Parathyroid adenoma (tissue), 2 donors: ENCODE data around the gene SKAP1.

Experiments used
- H2AFZ ChIP-seq: fragments of 300-600 bp; sonication (generic); one replicate; pipeline ENCODE4 v1.7.0; 2017; ENCODE audit warnings: antibody characterized with exemption, mild to moderate bottlenecking
- H3K27ac ChIP-seq: fragments of 300-600 bp; sonication (generic); one replicate; pipeline ENCODE4 v1.7.0; 2017
- H3K27me3 ChIP-seq: fragments of 300-600 bp; sonication (generic); one replicate; pipeline ENCODE4 v1.7.0; 2017; ENCODE audit warnings: low read length; ENCODE audit not compliant: control insufficient read depth, insufficient read depth
- H3K36me3 ChIP-seq: fragments of 300-600 bp; sonication (generic); one replicate; pipeline ENCODE4 v1.7.0; 2017; ENCODE audit warnings: low read length; ENCODE audit not compliant: control insufficient read depth, insufficient read depth
- H3K4me1 ChIP-seq: fragments of 300-600 bp; sonication (generic); one replicate; pipeline ENCODE4 v1.7.0; 2017; ENCODE audit warnings: control low read depth
- H3K4me2 ChIP-seq: fragments of 300-600 bp; sonication (generic); one replicate; pipeline ENCODE4 v1.7.0; 2017; ENCODE audit warnings: low read length
- H3K4me3 ChIP-seq: fragments of 300-600 bp; sonication (generic); one replicate; pipeline ENCODE4 v1.7.0; 2017; ENCODE audit warnings: low read depth, low read length
- H3K79me2 ChIP-seq: fragments of 300-600 bp; sonication (generic); one replicate; pipeline ENCODE4 v1.7.0; 2017; ENCODE audit warnings: control low read depth
- H3K9ac ChIP-seq: fragments of 300-600 bp; sonication (generic); one replicate; pipeline ENCODE4 v1.7.0; 2017; ENCODE audit warnings: mild to moderate bottlenecking
- H3K9me3 ChIP-seq: fragments of 300-600 bp; sonication (generic); one replicate; pipeline ENCODE4 v1.7.0; 2017; ENCODE audit warnings: low read length; ENCODE audit not compliant: control insufficient read depth
- TF ChIP-seq, protein P1 (sequence below): fragments of 300-600 bp; sonication (generic); IDR thresholded peaks from one replicate; pipeline ENCODE4 v1.7.0; 2017; ENCODE audit warnings: antibody characterized with exemption, mild to moderate bottlenecking
- donor health status: primary hyperparathyroidism.

The SKAP1 gene

DNA sequence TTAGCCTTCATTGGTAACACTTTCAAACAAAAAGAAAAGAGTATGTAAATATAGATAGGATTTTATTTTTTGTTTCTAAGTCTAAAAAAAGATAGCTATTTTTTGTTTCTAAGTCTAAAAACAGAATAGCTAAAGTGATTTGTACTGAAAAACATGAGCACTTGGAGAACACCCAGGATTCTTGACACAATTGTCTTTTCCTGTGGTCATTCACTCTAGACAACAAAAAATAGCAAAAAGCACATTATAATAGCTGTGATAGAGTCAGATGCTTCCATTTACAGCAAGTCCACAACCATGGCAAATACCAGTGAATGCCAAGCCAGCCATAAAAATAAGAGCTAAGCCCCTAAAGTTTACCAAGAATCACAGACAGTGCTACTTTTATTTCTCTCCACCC, 36.7 kb downstream of the SKAP1 start:
- H3K36me3 ChIP-seq: no peaks in the 10 kb centered on the region
- H3K9me3 ChIP-seq: no peaks in the 10 kb centered on the region
- no peaks in the 10 kb centered on the region for H3K27me3 ChIP-seq
- H3K4me3 ChIP-seq: no peak overlapping the region
- H2AFZ ChIP-seq: no peak overlapping the region
- no peaks in the 10 kb centered on the region for H3K4me1 ChIP-seq
- no peaks in the 10 kb centered on the region for H3K79me2 ChIP-seq
- no peak overlapping the region for H3K9ac ChIP-seq
- TF ChIP-seq, protein P1, sequence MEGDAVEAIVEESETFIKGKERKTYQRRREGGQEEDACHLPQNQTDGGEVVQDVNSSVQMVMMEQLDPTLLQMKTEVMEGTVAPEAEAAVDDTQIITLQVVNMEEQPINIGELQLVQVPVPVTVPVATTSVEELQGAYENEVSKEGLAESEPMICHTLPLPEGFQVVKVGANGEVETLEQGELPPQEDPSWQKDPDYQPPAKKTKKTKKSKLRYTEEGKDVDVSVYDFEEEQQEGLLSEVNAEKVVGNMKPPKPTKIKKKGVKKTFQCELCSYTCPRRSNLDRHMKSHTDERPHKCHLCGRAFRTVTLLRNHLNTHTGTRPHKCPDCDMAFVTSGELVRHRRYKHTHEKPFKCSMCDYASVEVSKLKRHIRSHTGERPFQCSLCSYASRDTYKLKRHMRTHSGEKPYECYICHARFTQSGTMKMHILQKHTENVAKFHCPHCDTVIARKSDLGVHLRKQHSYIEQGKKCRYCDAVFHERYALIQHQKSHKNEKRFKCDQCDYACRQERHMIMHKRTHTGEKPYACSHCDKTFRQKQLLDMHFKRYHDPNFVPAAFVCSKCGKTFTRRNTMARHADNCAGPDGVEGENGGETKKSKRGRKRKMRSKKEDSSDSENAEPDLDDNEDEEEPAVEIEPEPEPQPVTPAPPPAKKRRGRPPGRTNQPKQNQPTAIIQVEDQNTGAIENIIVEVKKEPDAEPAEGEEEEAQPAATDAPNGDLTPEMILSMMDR: no peak
- H3K27ac ChIP-seq: no peak overlapping the region
- no peak overlapping the region for H3K4me2 ChIP-seq

DNA sequence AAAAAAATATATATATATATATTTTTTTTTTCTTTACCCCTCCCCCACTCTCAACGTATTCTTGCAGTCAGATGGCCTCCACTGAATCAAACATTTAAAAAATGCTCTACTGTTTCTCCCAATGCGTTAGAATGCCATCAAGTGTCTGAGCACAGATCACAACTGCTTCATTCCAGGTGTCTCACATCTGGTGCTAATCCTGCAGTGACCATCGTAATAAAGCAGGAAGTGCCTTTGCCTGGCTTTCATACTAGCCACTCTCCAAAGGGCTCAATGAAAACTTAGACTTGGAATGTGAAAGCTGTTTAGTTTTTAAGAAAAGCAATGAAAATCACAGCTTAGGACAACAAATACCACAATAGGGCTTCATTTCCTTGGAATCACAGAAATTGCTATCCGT, 37.2 kb downstream of the SKAP1 start:
- Histone ChIP-seq H3K9me3 (no peaks in the 10 kb centered on the region), H3K4me3 (no peak overlapping the region), H3K27ac (no peak overlapping the region), H3K36me3 (no peaks in the 10 kb centered on the region), H3K27me3 (no peaks in the 10 kb centered on the region), H3K79me2 (no peaks in the 10 kb centered on the region), H2AFZ (no peak overlapping the region), H3K4me2 (no peak overlapping the region), H3K9ac (no peak overlapping the region), H3K4me1 (no peaks in the 10 kb centered on the region)
- TF ChIP-seq, protein P1: no peak

DNA sequence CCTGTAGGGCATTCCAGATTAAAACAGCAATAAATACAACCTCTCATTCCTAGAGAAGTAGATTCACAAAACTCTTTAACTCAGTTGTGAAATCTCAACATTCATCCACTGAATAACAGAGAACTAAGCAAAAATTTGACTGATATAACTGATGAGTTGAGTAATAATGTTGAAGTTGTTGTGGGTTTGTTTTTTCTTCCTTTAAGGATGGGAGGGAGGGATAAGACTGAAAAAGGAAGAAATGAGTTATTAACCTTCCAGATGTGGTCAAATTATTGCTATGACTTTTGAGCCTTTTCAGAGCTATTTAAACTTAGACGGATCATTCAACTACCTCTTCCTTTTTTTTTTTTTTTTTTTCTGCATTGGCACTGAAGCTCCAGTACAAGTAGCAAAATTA, 38.6 kb downstream of the SKAP1 start:
- Histone ChIP-seq H3K36me3 (no peaks in the 10 kb centered on the region), H3K27ac (no peak overlapping the region), H3K27me3 (no peaks in the 10 kb centered on the region), H3K9ac (no peak overlapping the region), H3K4me2 (no peak overlapping the region), H3K4me1 (no peaks in the 10 kb centered on the region), H3K79me2 (no peaks in the 10 kb centered on the region), H2AFZ (no peak overlapping the region), H3K9me3 (no peaks in the 10 kb centered on the region), H3K4me3 (no peak overlapping the region)
- TF ChIP-seq, protein P1: no peak

DNA sequence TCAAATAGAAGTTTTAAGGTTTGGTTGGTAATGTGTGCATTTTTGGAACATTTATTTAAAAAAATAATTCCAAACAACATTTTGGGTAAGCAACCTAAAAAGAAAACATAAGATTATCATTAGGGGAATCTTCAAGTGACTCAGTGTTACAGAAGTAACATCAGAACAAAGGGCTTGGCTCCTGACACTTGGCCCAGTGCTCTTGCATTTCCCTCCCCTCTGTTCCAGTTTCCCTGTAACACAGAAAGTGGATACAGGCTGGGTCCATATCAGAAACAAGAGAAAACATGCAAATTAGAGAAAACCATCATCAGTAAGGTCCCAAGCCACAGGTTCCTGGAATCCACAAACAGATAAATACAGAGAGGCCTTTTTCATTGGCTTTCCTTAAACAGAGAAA, 40.1 kb downstream of the SKAP1 start:
- Histone ChIP-seq H3K4me1 (no peaks in the 10 kb centered on the region), H3K27ac (no peak overlapping the region), H2AFZ (no peak overlapping the region), H3K79me2 (no peaks in the 10 kb centered on the region), H3K9me3 (no peaks in the 10 kb centered on the region), H3K36me3 (no peaks in the 10 kb centered on the region), H3K9ac (no peak overlapping the region), H3K4me3 (no peak overlapping the region), H3K27me3 (no peaks in the 10 kb centered on the region), H3K4me2 (no peak overlapping the region)
- TF ChIP-seq, protein P1: no peak

DNA sequence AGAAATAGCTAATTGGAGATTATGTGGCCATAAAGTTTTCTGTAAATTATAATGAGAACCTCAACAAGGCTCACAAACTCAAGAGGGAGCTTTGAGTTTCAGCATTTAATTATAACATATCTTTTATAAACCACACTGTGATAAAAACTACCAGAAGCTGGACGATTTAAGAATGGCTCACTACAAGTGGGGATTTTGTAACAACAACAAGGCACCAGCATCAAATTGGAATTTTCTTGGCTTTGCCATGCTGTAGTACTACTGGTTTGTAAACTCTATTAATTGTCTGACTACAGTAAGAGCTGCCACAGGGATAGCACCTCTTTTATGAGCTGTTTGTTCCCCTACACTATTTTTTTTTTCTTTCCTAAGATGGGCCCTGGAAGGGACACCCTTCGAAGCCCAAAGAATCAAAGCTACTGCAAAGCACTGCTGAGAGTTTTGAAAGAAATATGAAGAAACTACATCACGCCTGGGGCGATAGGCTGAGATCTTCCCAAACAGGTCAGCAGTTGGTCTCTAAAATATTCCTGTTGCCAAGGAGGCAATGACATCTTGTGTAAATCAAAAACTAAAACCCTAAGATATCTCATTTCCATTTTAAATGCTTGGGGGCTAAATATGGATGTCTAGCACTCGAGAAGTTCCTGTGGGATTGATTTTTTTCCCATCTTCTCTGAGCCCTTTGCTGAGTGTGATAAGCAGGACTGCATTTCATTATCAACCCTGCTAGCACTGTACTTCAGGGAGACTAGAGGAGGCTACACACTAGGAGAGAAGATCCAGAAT, 40.9 kb downstream of the SKAP1 start:
- Histone ChIP-seq H3K9me3 (no peaks in the 10 kb centered on the region), H3K79me2 (no peaks in the 10 kb centered on the region), H3K9ac (no peak overlapping the region), H3K4me2 (no peak overlapping the region), H2AFZ (no peak overlapping the region), H3K4me3 (no peak overlapping the region), H3K27ac (no peak overlapping the region), H3K4me1 (no peaks in the 10 kb centered on the region), H3K36me3 (no peaks in the 10 kb centered on the region), H3K27me3 (no peaks in the 10 kb centered on the region)
- TF ChIP-seq, protein P1: no peak
